Measurements from ENCODE around the gene PMM1. TPM values are rescaled to one million over a fixed set of nuclear protein-coding genes. Genes with fewer than 3 reads are reported as not detected.
A peak's percentile ranks its signal among the peaks of the same experiment; 100 is the strongest.

Gene PMM1
- total and polyA plus RNA-seq, 2 of the 13 experiments (the other 11 are each of a cell fraction or from before 2014, with no cell fraction given) = 17.8 to 95.6 TPM

- peak; percentile 92 for TF ChIP-seq GMEB1 (CRISPR knock-in tag; IDR thresholded peaks at IDR 0.05; ENCODE audit: borderline replicate concordance)
- TF ChIP-seq MLLT10 (CRISPR knock-in tag; IDR thresholded peaks at IDR 0.05) = no peak
- peak; percentile 28; the same call in 1 of the 2 replicates for TF ChIP-seq ZNF546 (CRISPR knock-in tag; conservative IDR thresholded peaks at IDR 0.05)
- no peak for TF ChIP-seq KDM1A (CRISPR knock-in tag; IDR thresholded peaks at IDR 0.05)
- TF ChIP-seq HMGA1 (CRISPR knock-in tag; conservative IDR thresholded peaks at IDR 0.05) = no peak
- TF ChIP-seq, protein P1, sequence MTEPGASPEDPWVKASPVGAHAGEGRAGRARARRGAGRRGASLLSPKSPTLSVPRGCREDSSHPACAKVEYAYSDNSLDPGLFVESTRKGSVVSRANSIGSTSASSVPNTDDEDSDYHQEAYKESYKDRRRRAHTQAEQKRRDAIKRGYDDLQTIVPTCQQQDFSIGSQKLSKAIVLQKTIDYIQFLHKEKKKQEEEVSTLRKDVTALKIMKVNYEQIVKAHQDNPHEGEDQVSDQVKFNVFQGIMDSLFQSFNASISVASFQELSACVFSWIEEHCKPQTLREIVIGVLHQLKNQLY (CRISPR knock-in tag; IDR thresholded peaks at IDR 0.05) = no peak
- TF ChIP-seq, protein P2, sequence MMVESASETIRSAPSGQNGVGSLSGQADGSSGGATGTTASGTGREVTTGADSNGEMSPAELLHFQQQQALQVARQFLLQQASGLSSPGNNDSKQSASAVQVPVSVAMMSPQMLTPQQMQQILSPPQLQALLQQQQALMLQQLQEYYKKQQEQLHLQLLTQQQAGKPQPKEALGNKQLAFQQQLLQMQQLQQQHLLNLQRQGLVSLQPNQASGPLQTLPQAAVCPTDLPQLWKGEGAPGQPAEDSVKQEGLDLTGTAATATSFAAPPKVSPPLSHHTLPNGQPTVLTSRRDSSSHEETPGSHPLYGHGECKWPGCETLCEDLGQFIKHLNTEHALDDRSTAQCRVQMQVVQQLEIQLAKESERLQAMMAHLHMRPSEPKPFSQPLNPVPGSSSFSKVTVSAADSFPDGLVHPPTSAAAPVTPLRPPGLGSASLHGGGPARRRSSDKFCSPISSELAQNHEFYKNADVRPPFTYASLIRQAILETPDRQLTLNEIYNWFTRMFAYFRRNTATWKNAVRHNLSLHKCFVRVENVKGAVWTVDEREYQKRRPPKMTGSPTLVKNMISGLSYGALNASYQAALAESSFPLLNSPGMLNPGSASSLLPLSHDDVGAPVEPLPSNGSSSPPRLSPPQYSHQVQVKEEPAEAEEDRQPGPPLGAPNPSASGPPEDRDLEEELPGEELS (CRISPR knock-in tag; IDR thresholded peaks at IDR 0.05) = peak; percentile 22; the same call in 1 of the 2 replicates
- TF ChIP-seq CEBPB (IDR thresholded peaks at IDR 0.05; ENCODE audit: borderline replicate concordance, low read depth, low read length) = no peak
- no peak for TF ChIP-seq SRSF4 (IDR thresholded peaks at IDR 0.05; ENCODE audit: low read depth, low read length, poor library complexity, severe bottlenecking)
- TF ChIP-seq ZBTB44 (CRISPR knock-in tag; IDR thresholded peaks at IDR 0.05) = no peak
- no peak; the same call in 1 of the 2 replicates for TF ChIP-seq MTF2 (CRISPR knock-in tag; IDR thresholded peaks at IDR 0.05; ENCODE audit: borderline replicate concordance)
- no peak for TF ChIP-seq DNMT3B (CRISPR knock-in tag; conservative IDR thresholded peaks at IDR 0.05)
- no peak for TF ChIP-seq ZNF329 (CRISPR knock-in tag; IDR thresholded peaks at IDR 0.05; ENCODE audit: low read depth)
- no peak; the same call in 1 of the 2 replicates for TF ChIP-seq YEATS4 (CRISPR knock-in tag; IDR thresholded peaks at IDR 0.05; ENCODE audit: borderline replicate concordance)
- TF ChIP-seq, protein P3, sequence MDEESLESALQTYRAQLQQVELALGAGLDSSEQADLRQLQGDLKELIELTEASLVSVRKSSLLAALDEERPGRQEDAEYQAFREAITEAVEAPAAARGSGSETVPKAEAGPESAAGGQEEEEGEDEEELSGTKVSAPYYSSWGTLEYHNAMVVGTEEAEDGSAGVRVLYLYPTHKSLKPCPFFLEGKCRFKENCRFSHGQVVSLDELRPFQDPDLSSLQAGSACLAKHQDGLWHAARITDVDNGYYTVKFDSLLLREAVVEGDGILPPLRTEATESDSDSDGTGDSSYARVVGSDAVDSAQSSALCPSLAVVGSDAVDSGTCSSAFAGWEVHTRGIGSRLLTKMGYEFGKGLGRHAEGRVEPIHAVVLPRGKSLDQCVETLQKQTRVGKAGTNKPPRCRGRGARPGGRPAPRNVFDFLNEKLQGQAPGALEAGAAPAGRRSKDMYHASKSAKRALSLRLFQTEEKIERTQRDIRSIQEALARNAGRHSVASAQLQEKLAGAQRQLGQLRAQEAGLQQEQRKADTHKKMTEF (CRISPR knock-in tag; IDR thresholded peaks at IDR 0.05) = peak; percentile 36; the same call in 1 of the 2 replicates
- peak; percentile 93 for TF ChIP-seq SAP130 (CRISPR knock-in tag; IDR thresholded peaks at IDR 0.05; ENCODE audit: low read depth)
- no peak for TF ChIP-seq TFDP2 (CRISPR knock-in tag; IDR thresholded peaks at IDR 0.05)
- no peak for TF ChIP-seq EED (CRISPR knock-in tag; IDR thresholded peaks at IDR 0.05)
- TF ChIP-seq ZBTB20 (CRISPR knock-in tag; IDR thresholded peaks at IDR 0.05; ENCODE audit: borderline replicate concordance, low read depth) = no peak
- peak; percentile 40 for TF ChIP-seq POLR2AphosphoS5 (IDR thresholded peaks at IDR 0.05; ENCODE audit: low read depth, low read length)
These were observed 45.6 kb downstream of the PMM1 start, which contains the start of gene POLR3H (continued) for GRCh38 chr22:41543854-41544670.

Measured in HepG2 (cell line).